Activated CD4-positive, alpha-beta T cell treated with anti-CD3 and anti-CD28 coated beads, Interleukin-2, Interleukin-4, amounts not matched to agents 100 ng/mL and 50 ng/mL, durations not matched to agents 16 hours and 8 hours (primary cell): Measurements from ENCODE around the gene TYMS.

Experiments used
- DNase-seq: peaks from one replicate; pipeline ENCODE4 v3.0.0-alpha.2; 2020; ENCODE audit warnings: low spot score

TYMS gene

GRCh38 chr18:657311-658000 is at the start of gene TYMS:
TYMS (plus strand) TSS chr18:657653; CDS start chr18:657743, 90 bp downstream.
- peak; percentile 69 for DNase-seq

GRCh38 chr18:607930-608329 is 49.5 kb upstream of the TYMS start:
- no peak for DNase-seq

- DNase-seq = no peak
These were observed 47.1 kb upstream of the TYMS start for GRCh38 chr18:610214-610928.

GRCh38 chr18:612156-612555 is 45.3 kb upstream of the TYMS start:
- no peak for DNase-seq

GRCh38 chr18:614193-614592 is 43.3 kb upstream of the TYMS start:
- DNase-seq = no peak

GRCh38 chr18:615092-615521 is 42.3 kb upstream of the TYMS start:
- no peak for DNase-seq

- DNase-seq = no peak
These were observed 41.7 kb upstream of the TYMS start for GRCh38 chr18:615773-616172.

GRCh38 chr18:616380-616995 is 41.0 kb upstream of the TYMS start:
- peak; percentile 21 for DNase-seq

- DNase-seq = no peak
These were observed 39.4 kb upstream of the TYMS start for GRCh38 chr18:617970-618504.

GRCh38 chr18:618618-619017 is 38.8 kb upstream of the TYMS start:
- no peak for DNase-seq

GRCh38 chr18:621291-622043 is 36.0 kb upstream of the TYMS start:
- no peak for DNase-seq

- no peak for DNase-seq
These were observed 35.2 kb upstream of the TYMS start for GRCh38 chr18:622289-622688.

GRCh38 chr18:623761-624620 is 33.5 kb upstream of the TYMS start:
- DNase-seq = peak; percentile 63

- no peak for DNase-seq
These were observed 30.2 kb upstream of the TYMS start for GRCh38 chr18:627231-627630.

GRCh38 chr18:629269-630150 is 27.9 kb upstream of the TYMS start:
- no peak for DNase-seq

- no peak for DNase-seq
These were observed 25.9 kb upstream of the TYMS start for GRCh38 chr18:631560-631959.

- DNase-seq = no peak
These were observed 22.9 kb upstream of the TYMS start for GRCh38 chr18:634551-635045.

GRCh38 chr18:635171-635570 is 22.3 kb upstream of the TYMS start:
- DNase-seq = no peak

GRCh38 chr18:641224-641623 is 16.2 kb upstream of the TYMS start:
- no peak for DNase-seq

- DNase-seq = peak; percentile 46
These were observed 13.0 kb upstream of the TYMS start for GRCh38 chr18:644395-645004.
